Erythroblast (primary cell): ENCODE data around the gene ATG9B.

ENCODE experiments used
- GATA1 ChIP-seq: IDR thresholded peaks from 2 replicates; pipeline ENCODE4 v1.6.1; 2011; ENCODE audit warnings: low read depth, mild to moderate bottlenecking, control low read depth, low read length, moderate library complexity
- POLR2A ChIP-seq: IDR thresholded peaks from 2 replicates; pipeline ENCODE4 v1.6.1; 2011; ENCODE audit warnings: mild to moderate bottlenecking, low read length

- TF ChIP-seq POLR2A = no peak
- TF ChIP-seq GATA1 = no peak
Measured at GRCh38 chr7:151009327-151010036, 14.8 kb downstream of the ATG9B start.
